Glomerular endothelial cell (primary cell): ENCODE results near the gene KIF20B. TPM values are rescaled to one million over a fixed set of nuclear protein-coding genes. Genes with fewer than 3 reads are reported as not detected.

Experiments used
- DNase-seq: peaks from one replicate; pipeline ENCODE4 v3.0.0-alpha.2; 2011; ENCODE audit warnings: low read depth, low spot score; ENCODE audit errors: extremely low read depth
- total RNA-seq: library from RNA; depleted of rRNA; stranded (reverse); fragments of >200 nt; gene quantifications from 2 replicates; pipeline ENCODE4 v1.2.3, GENCODE V29; 2015

KIF20B gene
- total RNA-seq, 1 donor from 2014 or later = 6.9 TPM

DNA sequence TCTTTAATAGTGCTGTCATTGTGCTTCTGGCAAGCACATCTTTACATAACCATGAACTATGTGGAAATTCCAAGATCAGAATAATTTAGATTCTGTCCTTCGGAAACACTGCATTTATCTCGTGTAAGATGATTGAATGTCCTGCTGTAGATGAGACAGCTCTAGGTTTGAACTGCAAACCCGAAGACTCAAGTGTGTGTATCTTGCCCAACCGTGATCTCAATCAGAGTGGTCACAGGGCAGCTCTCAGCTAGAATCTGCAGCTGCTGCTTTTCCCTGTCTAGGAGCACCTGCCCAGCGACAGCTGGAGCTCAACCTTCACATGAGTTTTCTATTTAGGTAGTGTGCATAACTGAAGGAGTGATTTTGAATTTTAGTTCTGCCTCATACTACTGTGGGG, 17.5 kb upstream of the KIF20B start:
- DNase-seq = no peak

DNA sequence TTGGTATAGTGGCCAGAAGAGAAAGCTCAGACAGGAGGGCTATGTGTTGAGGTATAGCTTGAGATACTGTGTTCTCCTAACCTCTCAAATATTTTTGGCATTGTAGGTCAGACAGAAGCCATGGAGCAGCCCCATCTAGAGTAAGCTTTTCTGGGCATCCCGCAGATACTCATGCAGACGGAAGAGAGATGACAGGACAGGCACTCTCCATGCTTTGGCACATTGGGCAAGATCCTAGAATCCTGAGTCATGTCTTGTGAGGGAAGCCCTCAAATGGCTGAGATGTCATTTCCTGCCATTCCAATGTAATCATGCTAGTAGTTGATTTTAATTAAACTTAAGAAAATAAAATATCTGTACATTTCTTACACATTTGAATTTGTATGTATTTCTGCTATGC, 16.8 kb upstream of the KIF20B start:
- DNase-seq = no peak

DNA sequence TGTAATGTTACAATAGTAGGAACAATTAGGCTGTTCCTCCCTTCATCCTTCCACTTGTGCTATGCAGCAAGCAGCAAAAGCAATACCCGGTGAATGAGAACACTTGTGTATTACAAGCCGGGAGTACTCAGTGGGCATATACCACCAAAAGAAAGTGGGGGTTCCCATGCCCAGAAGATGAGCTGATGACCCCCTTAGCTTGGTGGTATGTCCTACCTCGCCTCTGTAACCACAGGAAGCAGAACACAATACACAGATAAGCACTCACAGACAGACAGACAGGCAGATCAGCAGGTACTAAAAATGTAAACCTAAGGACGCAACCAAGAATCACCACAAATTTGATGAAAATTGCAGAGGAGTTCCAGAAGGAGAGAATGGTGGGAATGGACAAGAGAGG, 15.5 kb upstream of the KIF20B start:
- DNase-seq = no peak

DNA sequence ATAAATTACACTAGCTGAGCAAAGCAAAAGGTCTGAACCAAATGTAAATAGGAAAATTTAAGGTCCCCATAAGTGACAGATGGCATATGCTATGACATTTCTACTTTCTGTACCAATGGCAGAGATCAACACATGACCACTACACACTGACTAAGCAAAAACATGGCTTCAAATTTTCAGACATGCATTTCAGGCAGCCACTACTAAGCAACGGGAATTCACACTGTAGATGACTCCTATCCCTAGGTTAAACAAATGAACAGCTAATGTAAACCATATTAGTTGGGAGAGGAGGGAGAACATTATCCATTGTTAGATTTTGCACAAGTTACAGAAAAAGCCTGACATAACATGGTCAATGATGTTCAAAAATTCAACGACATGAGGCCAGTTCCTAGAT, 11.4 kb upstream of the KIF20B start:
- no peak for DNase-seq

DNA sequence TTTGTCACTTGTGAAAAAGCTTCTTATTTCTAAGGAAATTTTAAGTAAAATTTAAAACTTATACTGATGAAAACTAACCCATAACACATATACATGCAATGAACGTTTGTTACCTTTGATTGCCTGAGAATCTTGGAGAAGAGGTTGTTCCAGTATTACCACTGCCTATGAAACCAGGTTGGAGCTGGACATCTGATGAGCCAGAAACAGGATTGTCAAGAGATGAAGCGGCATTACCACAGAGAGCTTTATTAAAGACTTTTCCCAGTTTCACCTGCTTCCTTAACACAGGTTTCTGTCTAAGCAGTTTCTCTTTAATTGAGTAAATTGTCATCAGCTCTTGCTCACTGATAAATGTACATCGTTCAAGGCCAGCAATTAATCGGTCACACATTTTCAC, 9.0 kb upstream of the KIF20B start:
- no peak for DNase-seq

DNA sequence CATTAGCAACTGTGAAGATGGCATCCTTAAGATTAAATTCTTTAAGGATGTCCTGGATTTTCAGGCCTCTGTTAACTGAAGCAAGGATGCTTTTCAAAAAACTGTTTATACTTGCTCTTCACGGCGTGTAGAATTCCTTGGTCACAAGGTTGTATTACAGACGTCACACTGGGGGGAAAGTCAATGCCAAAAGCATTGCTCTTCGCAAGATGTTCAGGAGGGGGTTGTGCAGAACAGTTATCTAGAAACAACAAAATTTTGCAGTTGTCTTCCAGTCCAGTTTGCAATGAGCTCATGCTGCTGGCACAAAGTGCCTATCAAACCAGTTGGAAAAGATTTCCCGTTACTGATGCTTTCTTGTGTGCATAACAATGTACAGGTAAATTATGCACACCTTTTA, 8.2 kb upstream of the KIF20B start:
- no peak for DNase-seq

DNA sequence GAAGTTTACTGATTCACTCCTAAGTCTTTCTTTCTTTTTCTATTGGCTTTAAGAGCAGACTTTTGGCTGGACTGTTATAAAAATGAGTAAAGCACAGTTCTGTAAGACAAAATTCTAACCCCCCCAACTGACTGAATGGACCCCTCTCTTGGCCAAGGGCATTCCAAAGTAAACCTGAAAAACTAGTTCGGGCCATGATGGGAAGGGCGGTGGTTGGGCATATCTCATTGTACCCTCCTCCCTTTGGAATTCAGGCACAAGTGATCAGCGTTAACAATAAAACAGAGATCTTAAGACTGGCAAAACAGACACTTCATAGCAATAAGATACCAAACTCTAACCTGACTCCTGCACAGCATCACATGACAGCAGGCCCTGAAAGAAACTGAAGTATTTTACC, 6.1 kb upstream of the KIF20B start:
- no peak for DNase-seq

DNA sequence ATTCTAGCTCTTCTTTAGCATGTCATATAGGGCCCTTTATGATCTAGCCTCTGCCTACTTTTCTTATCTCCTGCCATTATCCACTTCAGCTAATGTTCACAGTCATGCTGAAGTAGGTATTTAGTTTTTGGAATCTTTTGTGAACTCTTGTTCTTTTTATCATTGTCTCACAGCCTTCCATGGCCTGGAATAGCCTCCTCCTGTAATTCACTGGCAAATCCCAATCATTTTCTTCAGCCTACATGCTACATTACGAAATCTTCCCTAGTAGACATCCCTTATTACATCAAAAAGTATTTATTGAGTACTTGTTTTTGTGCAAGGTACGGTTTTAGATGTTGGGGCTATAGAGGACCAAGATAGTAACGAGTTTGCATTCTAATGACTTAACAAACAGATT, 3.4 kb upstream of the KIF20B start:
- DNase-seq = no peak

DNA sequence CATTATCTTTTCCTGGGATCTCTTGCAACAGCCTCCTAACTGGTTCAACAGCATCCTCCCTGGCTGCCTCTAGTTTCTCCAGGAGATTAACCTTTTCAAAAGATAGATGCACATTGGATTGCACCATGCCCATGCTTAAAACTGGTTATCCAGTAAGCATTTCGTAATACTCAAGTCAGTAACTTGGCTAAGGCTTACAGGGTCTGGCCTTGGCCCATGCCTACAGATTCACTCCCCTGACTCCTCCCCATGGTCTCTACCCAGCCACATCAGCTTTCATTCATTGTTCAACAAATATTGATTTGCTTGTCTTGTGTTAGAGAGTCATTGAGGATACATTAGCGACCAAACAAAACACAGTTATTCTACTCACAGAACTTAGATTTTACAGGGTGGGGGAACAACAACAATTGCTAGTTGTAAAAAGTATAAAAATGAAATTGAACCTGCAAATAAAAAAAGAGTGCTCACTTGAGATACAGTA, 1.8 kb upstream of the KIF20B start:
- no peak for DNase-seq

DNA sequence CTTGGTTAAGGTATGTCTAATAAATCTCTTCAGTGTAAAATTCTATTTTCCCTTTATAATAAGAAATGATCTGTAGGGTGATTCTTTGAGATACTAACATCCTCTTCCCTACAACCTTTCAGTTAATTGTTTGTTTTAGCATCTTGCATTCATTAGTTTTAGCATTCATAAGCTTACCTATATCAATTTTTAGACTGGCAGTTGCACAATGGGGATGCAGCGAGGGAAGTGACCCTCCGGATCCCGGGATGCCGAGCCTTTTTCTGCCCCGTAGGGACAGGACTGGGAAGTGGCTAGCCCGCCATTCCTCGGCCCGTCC, 508 bp upstream of the KIF20B start:
- no peak for DNase-seq

DNA sequence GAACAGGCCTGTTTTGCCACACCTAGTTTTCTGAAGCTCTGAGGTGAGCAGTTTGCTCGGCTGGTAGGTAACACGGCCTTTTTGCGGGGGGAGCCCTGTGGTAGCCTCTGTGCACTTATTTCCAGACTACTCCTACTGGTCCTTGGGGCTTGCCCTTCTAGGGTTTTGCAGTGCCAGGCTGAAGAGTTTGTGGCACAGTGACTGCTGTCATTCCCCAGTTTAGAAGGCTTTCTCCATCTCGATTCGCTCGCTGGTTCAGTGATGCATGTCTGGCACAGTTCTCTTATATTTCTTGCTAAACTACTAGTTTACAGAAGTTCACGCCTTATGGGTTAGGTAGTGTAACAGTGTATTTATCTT, 711 bp downstream of the KIF20B start:
- no peak for DNase-seq

DNA sequence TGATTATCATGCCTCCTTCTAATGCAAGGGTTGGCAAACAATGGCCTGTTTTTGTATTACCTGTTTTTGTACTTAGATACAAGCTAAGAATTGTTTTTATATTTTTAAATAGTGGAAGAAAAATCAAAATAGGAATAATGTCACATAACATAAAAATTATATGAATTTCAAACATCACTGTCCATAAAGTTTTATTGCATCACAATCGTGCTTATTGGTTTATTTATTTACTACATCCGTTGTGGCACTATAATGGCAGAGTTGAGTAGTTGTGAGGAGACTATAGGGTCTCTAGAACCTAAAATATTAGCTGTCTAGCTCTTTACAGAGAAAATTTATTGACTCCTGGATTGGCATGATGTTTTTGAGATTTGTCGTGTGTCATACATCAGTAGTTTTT, 4.1 kb downstream of the KIF20B start:
- DNase-seq = no peak

DNA sequence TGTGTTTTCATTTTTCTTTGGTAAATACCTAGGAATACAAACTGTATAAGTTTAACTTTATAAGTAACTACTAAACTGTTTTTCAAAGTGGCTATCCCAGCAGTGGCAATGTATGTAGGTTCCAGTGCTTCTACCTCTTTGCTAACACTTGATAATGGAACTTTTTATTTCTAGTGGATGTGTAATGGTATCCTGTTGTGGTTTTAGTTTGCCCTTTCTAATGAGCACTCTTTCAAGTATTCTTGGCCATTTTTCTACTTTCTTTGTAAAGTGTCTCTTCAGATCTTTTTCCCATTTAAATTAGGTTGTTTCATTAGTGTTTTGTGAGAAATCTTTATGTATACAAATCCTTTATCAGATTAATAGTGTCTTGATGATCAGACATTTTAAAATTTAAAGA, 4.6 kb downstream of the KIF20B start:
- no peak for DNase-seq

DNA sequence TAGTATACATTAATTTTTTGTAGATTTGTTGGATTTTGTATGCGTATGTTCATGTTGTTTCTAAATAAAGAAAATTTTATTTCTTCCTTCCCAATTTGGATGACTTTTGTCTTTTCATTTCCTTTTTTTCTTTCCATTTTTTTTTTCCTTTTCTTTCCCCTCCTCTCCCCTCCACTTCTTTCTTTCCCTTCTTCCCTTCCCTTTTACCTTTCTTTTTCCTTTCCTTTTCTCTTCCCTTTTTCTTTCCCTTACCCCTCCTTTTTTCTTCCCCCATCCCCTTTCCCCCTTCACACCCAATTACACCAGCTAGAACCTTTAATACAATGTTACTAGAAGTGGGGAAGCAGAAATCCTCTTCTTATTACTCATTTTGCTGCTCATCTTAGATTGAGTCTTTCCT, 6.0 kb downstream of the KIF20B start:
- DNase-seq = no peak

DNA sequence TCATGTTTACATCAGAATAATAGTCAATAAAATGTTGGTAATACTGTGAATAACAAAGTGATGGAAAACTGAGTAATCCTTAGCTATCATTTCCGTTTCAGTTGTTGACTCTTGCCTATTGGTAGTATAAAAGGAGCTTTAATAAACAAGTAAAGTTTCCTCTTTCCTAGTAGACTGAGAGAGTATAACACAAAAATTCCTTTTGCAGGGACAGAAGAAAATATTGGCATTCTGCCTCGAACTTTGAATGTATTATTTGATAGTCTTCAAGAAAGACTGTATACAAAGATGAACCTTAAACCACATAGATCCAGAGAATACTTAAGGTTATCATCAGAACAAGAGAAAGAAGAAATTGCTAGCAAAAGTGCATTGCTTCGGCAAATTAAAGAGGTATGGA, 9.4 kb downstream of the KIF20B start:
- DNase-seq = no peak

DNA sequence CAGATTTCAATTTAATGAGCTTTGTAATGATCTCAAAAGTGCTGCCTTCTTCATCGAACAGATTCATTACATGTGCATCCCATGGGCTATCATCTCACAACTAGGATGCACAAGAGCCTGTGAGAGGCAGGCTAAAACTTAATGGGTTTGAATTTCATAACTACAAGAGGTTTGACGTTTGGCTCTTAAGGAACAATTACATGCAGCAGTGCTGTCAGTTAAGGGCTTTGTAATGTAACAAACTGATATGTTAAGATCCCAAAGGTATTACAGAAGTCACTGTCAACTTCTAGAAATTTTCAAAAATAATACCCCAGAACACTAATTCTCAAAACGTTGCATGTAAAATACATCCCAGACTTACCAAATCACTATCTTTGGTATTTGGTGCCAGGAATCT, 33.2 kb downstream of the KIF20B start:
- no peak for DNase-seq

DNA sequence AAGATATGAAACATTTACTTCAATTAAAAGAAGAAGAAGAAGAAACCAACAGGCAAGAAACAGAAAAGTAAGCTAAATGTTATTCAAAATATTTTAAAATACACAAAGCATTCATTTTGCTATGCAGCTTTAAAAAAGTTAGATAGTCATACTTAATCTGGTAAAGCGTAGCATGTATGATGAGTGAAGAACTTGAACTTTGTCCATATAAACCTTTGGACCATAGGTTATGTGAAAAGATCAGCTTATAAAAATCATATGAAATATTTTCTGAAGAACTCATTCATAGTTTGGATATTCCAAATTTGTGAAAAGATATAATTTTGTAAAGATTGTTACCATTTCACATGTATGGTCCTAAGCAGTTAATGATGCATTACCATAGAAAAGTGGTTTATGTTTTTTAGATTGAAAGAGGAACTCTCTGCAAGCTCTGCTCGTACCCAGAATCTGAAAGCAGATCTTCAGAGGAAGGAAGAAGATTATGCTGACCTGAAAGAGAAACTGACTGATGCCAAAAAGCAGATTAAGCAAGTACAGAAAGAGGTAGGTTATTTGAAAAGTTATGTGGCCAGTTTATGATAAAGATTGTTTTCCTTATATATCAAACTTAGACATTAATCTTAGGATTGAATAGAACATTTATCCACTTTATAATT, 37.3 kb downstream of the KIF20B start:
- DNase-seq = no peak

DNA sequence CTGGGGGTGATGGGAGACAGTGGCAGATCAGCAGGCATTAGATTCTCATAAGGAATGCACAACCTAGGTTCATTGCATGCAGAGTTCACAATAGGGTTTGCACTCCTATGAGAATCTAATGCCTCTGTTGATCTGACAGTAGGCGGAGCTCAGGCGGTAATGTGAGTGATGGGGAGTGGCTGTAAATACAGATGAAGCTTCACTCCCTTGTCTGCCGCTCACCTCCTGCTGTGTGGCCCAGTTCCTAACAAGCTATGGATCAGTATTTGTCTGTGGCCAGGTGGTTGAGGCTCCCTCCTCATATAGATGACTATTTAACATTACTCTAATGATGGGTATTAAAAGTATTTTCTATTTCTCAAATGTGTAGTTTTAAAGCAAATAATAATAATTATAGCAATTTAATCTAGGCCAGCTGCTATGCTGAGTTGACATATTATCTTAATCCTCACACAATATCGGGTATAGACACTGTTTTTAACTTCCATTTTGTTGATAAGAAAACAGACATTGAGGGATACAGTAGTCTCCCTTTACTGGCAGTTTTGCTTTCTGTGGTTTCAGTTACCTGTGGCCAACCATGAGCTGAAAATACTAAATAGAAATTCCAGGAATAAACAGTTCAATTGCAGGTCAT, 39.9 kb downstream of the KIF20B start:
- no peak for DNase-seq

DNA sequence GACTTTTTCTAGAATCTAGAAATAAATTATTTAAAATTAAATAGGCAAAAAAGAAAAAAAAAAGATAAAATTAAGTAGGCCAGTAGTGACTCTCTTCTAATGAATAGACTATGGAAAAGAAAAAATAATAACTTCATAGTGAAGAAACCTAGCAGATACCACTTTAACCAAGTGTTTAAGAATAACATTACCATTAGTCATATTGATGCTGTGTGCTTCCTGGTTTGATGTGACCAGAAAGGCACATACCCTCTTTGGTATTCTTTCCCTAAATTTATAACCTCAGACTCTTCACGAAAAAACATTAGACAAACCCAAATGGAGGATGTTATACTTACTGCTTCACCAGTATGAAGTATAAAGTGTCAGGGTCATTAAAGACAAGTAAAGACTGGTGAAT, 42.6 kb downstream of the KIF20B start:
- DNase-seq = no peak

DNA sequence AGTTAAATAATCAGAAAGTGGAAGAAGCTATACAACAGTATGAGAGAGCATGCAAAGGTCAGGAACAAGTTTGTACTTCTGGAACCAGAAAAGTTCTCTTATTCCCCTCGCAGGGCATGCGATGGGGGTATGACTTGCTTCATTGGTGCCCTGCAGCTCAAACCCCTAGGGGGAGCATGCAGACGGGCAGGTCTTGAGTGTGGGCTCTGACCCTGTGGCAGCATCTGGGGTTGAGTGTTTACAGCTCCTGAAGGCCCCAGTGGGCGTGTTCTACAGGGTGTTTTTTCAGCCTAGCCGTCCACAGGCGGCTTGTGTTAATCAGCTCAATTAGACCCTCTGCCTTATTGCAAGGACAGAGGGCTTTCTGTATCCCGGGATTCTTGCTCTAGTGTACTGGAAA, 44.5 kb downstream of the KIF20B start:
- DNase-seq = no peak

DNA sequence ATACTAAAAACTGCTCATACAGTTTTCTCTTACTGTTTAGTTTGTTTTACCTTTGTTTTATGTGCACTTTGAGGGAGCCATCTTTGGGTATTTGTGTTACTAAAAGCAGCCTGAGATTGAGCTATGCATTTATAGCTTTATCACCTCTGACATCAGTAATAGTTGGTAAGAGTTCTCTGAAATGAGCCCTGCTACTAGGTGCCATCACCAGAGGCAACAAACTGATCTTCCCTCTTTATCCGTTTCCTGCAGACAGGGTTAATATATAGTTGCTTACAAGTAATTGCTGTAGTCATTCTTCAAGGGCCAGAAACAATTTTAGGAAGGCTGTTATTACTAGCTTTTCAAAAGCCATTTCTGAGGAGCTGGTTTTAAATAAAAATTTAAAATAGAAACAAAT, 49.1 kb downstream of the KIF20B start:
- DNase-seq = no peak

DNA sequence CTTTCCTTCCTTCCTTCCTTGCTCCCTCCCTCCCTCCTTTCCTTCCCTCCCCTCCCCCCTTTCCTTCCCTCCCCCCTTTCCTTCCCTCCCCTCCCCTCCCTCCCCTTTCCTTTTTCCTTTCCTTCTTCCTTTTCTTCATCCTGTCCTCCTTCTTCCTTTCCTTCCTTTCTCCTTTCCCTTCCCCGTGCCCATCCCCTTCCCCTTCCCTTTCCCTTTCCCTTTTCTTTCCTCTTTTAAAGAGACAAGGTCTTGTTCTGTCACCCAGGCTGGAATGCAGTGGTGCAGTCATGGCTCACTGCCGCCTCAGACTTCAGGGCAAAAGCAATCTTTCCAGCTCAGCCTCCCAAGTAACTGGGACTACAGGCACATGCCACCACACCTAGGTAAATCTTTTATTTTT, 54.0 kb downstream of the KIF20B start:
- DNase-seq = no peak

DNA sequence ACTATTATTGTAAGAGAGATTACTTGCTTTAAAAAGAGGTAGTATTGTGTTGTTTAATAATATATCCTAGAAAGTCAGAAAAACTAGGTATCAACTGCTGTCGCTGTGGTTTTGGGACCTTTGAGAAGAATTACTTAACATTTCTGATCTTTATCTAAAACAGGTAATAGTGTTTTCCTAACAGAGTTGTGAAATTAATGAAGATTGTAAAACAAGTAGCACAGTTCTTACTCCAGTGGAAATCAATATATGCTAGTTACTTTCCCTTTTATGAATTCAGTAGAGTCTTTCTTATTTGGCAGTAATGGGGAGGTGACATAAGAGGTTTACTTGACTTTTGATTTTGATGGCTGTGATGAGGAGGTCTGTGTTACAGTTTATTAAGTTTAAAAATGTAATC, 58.1 kb downstream of the KIF20B start:
- DNase-seq = no peak
